Trophoblast cell (in vitro differentiated cells and primary cell): Measurements from ENCODE around the gene FOSB.

Source experiments
- DNase-seq, 2 donors: peaks; one replicate each; pipeline ENCODE4 v3.0.0-alpha.2; 2016
- H2AFZ ChIP-seq: 2 replicates; pipeline ENCODE4 v1.6.1; 2013; ENCODE audit warnings: low read length, moderate library complexity, mild to moderate bottlenecking; ENCODE audit not compliant: insufficient read depth, poor library complexity
- H2AK5ac ChIP-seq: 2 replicates; pipeline ENCODE4 v1.6.1; 2013; ENCODE audit warnings: mild to moderate bottlenecking, low read length
- H2BK120ac ChIP-seq: 2 replicates; pipeline ENCODE4 v1.6.1; 2013; ENCODE audit warnings: low read length, mild to moderate bottlenecking, moderate library complexity; ENCODE audit not compliant: insufficient read depth, poor library complexity
- H2BK12ac ChIP-seq: 2 replicates; pipeline ENCODE4 v1.6.1; 2013; ENCODE audit warnings: mild to moderate bottlenecking, low read length, moderate library complexity
- H2BK5ac ChIP-seq: 2 replicates; pipeline ENCODE4 v1.6.1; 2013; ENCODE audit warnings: low read length, low read depth, moderate library complexity, mild to moderate bottlenecking; ENCODE audit not compliant: poor library complexity
- H3K14ac ChIP-seq: 2 replicates; pipeline ENCODE4 v1.6.1; 2013; ENCODE audit warnings: mild to moderate bottlenecking, low read length
- H3K18ac ChIP-seq: 2 replicates; pipeline ENCODE4 v1.6.1; 2013; ENCODE audit warnings: mild to moderate bottlenecking, low read length
- H3K23ac ChIP-seq: 2 replicates; pipeline ENCODE4 v1.6.1; 2013; ENCODE audit warnings: low read length
- H3K27ac ChIP-seq: 2 replicates; pipeline ENCODE4 v1.5.1; 2013; ENCODE audit warnings: low read depth, mild to moderate bottlenecking, inconsistent platforms, low read length, moderate library complexity
- H3K27me3 ChIP-seq: 2 replicates; pipeline ENCODE4 v1.6.1; 2013; ENCODE audit warnings: inconsistent platforms, mild to moderate bottlenecking, low read length, moderate library complexity; ENCODE audit not compliant: insufficient read depth
- H3K36me3 ChIP-seq, 2 experiments: 1 replicate in 1 of 2; 2 replicates in 1 of 2; pipeline ENCODE4 v1.6.1; 2013; ENCODE audit warnings: low read length in 2 of 2, mild to moderate bottlenecking in 2 of 2, moderate library complexity in 1 of 2; ENCODE audit not compliant: insufficient read depth in 2 of 2, control insufficient read depth in 1 of 2
- H3K4ac ChIP-seq: 2 replicates; pipeline ENCODE4 v1.6.1; 2013; ENCODE audit warnings: low read depth, mild to moderate bottlenecking, low read length, moderate library complexity
- H3K4me1 ChIP-seq, 2 experiments: 1 replicate in 1 of 2; 2 replicates in 1 of 2; pipeline ENCODE4 v1.6.1; 2013; ENCODE audit warnings: low read length in 2 of 2, mild to moderate bottlenecking in 2 of 2, moderate library complexity in 1 of 2; ENCODE audit not compliant: insufficient read depth in 2 of 2, control insufficient read depth in 1 of 2
- H3K4me2 ChIP-seq: 2 replicates; pipeline ENCODE4 v1.6.1; 2013; ENCODE audit warnings: inconsistent platforms, mild to moderate bottlenecking, low read length, moderate library complexity
- H3K4me3 ChIP-seq: 2 replicates; pipeline ENCODE4 v1.5.1; 2013; ENCODE audit warnings: mild to moderate bottlenecking, low read depth, low read length, inconsistent platforms
- H3K79me1 ChIP-seq: one replicate; pipeline ENCODE4 v1.6.1; 2013; ENCODE audit warnings: low read length
- H3K79me2 ChIP-seq: 2 replicates; pipeline ENCODE4 v1.6.1; 2013; ENCODE audit warnings: low read length, mild to moderate bottlenecking; ENCODE audit not compliant: control insufficient read depth, insufficient read depth, poor library complexity
- H3K9ac ChIP-seq: 2 replicates; pipeline ENCODE4 v1.6.1; 2013; ENCODE audit warnings: mild to moderate bottlenecking, low read length
- H3K9me3 ChIP-seq: 2 replicates; pipeline ENCODE4 v1.6.1; 2013; ENCODE audit warnings: low read depth, mild to moderate bottlenecking, control low read depth, inconsistent platforms, low read length; ENCODE audit not compliant: insufficient read depth
- H4K12ac ChIP-seq: 2 replicates; pipeline ENCODE4 v1.6.1; 2013; ENCODE audit warnings: low read depth, mild to moderate bottlenecking, low read length, moderate library complexity
- H4K8ac ChIP-seq: 2 replicates; pipeline ENCODE4 v1.6.1; 2013; ENCODE audit warnings: low read depth, mild to moderate bottlenecking, low read length, moderate library complexity
- H4K91ac ChIP-seq: one replicate; pipeline ENCODE4 v1.6.1; 2013; ENCODE audit warnings: low read depth, mild to moderate bottlenecking, low read length, moderate library complexity
- WGBS: extraction: QIAGEN DNeasy Blood & Tissue Kit; methylation state at CpG from one replicate; pipeline ENCODE4 v1.1.7; 2013; ENCODE audit warnings: missing lambda C conversion rate; ENCODE audit not compliant: insufficient read length, insufficient coverage; ENCODE audit errors: extremely low coverage; 5-methylcytosine and 5-hydroxymethylcytosine counted together

The FOSB gene

GRCh38 chr19:45506989-45507871 is 39.4 kb downstream of the FOSB start, which contains the start of gene VASP:
Gene VASP (plus strand): TSS chr19:45507479. CDS start chr19:45507772, 293 bp downstream.
- Histone ChIP-seq H3K36me3 (peaks cover 7 to 10% of the 10 kb centered on the region in 2 experiments), H3K23ac (no peak within 1 kb of the TSS), H3K4ac (peak within 1 kb of the TSS; percentile 92), H2BK120ac (peak within 1 kb of the TSS; percentile 96), H3K4me2 (peak within 1 kb of the TSS; percentile 86), H2BK5ac (peak within 1 kb of the TSS; percentile 95), H3K4me3 (peak within 1 kb of the TSS; percentile 94), H3K79me1 (peaks cover 30% of the 10 kb centered on the region), H4K91ac (peak within 1 kb of the TSS; percentile 89), H3K79me2 (peaks cover 38% of the 10 kb centered on the region), H3K4me1 (peaks cover 12 to 13% of the 10 kb centered on the region in 2 experiments), H4K8ac (peak within 1 kb of the TSS; percentile 94), H2AFZ (peak within 1 kb of the TSS; percentile 87), H3K27ac (peak within 1 kb of the TSS; percentile 95), H2AK5ac (peak within 1 kb of the TSS; percentile 78), H3K27me3 (no peaks in the 10 kb centered on the region), H3K9me3 (no peaks in the 10 kb centered on the region), H2BK12ac (peak within 1 kb of the TSS; percentile 84), H3K9ac (peak within 1 kb of the TSS; percentile 92), H3K14ac (peak within 1 kb of the TSS; percentile 97), H3K18ac (peak within 1 kb of the TSS; percentile 98), H4K12ac (peak within 1 kb of the TSS; percentile 85)
- no CpG with 5 or more reads among the region's 65 CpGs for WGBS
- DNase-seq: peak; percentile 91 to 95

- H3K27me3 ChIP-seq: no peaks in the 10 kb centered on the region
- no CpG with 5 or more reads among the region's 22 CpGs for WGBS
Measured at GRCh38 chr19:45507872-45508416, 40.1 kb downstream of the FOSB start.

GRCh38 chr19:45508417-45508860 is 40.6 kb downstream of the FOSB start:
- H4K91ac ChIP-seq: peak overlapping the region; percentile 89
- H2AFZ ChIP-seq: no peak overlapping the region
- peak; percentile 86 for DNase-seq
- H3K18ac ChIP-seq: peak overlapping the region; percentile 76
- peak overlapping the region; percentile 1 for H2BK12ac ChIP-seq
- H4K8ac ChIP-seq: peak overlapping the region; percentile 59
- H3K14ac ChIP-seq: peak overlapping the region; percentile 94
- WGBS: no CpG with 5 or more reads among the region's 26 CpGs
- H3K79me2 ChIP-seq: peaks cover 41% of the 10 kb centered on the region
- peak overlapping the region; percentile 79 for H2BK120ac ChIP-seq
- peak overlapping the region; percentile 77 for H2BK5ac ChIP-seq
- H3K9me3 ChIP-seq: no peaks in the 10 kb centered on the region
- H3K27me3 ChIP-seq: no peaks in the 10 kb centered on the region
- peak overlapping the region; percentile 94 for H3K4me3 ChIP-seq
- peak overlapping the region; percentile 86 for H3K4me2 ChIP-seq
- H3K23ac ChIP-seq: no peak overlapping the region
- H3K36me3 ChIP-seq: peaks cover 11 to 16% of the 10 kb centered on the region in 2 experiments
- H4K12ac ChIP-seq: peak overlapping the region; percentile 81
- H3K27ac ChIP-seq: peak overlapping the region; percentile 95
- peaks cover 12 to 15% of the 10 kb centered on the region in 2 experiments for H3K4me1 ChIP-seq
- H3K4ac ChIP-seq: peak overlapping the region; percentile 85
- peak overlapping the region; percentile 78 for H2AK5ac ChIP-seq
- peaks cover 30% of the 10 kb centered on the region for H3K79me1 ChIP-seq
- peak overlapping the region; percentile 92 for H3K9ac ChIP-seq

More at GRCh38 chr19:45507872-45508416, 40.1 kb downstream of the FOSB start:
- Histone ChIP-seq H3K36me3 (peaks cover 8 to 13% of the 10 kb centered on the region in 2 experiments), H3K4me3 (peak overlapping the region; percentile 94), H4K91ac (peak overlapping the region; percentile 89), H3K27ac (peak overlapping the region; percentile 95), H3K9ac (peak overlapping the region; percentile 92), H3K4me2 (peak overlapping the region; percentile 86), H4K8ac (peak overlapping the region; percentile 59), H3K9me3 (no peaks in the 10 kb centered on the region), H4K12ac (peak overlapping the region; percentile 81), H2AFZ (peak overlapping the region; percentile 17), H3K14ac (peak overlapping the region; percentile 94), H3K79me2 (peaks cover 39% of the 10 kb centered on the region), H2BK12ac (peak overlapping the region; percentile 1), H2BK120ac (peak overlapping the region; percentile 79), H3K18ac (peak overlapping the region; percentile 76), H3K4me1 (peaks cover 12 to 14% of the 10 kb centered on the region in 2 experiments), H3K4ac (peak overlapping the region; percentile 85), H3K79me1 (peaks cover 30% of the 10 kb centered on the region), H3K23ac (no peak overlapping the region), H2BK5ac (peak overlapping the region; percentile 77), H2AK5ac (peak overlapping the region; percentile 78)
- no peak for DNase-seq
